Stimulated activated CD4-positive, alpha-beta T cell treated with anti-CD3 and anti-CD28 coated beads, Interleukin-1b, Interleukin-23, amount 100 ng/mL, for 4 hours (primary cell): ENCODE measurements around the gene VAMP4.

Experiments
- DNase-seq, 2 donors: peaks; one replicate each; pipeline ENCODE4 v3.0.0-alpha.2; 2020; ENCODE audit warnings: low read depth in 2 of 2

Gene VAMP4

GRCh38 chr1:171652234-171652822 lies 89.5 kb downstream of the VAMP4 start, which contains the start of gene MYOC:
TSS of gene MYOC (minus strand) at chr1:171652688. CDS start at chr1:171652611, 77 bp downstream.
- DNase-seq: no peak
